Right lung (tissue), 10 donors: ENCODE data around the gene ADAMTS18. TPM values are rescaled to one million over a fixed set of nuclear protein-coding genes. Genes with fewer than 3 reads are reported as not detected.
"Not testable (repeated sequence)": the region's sequence is repeated elsewhere in the genome, so short reads cannot be mapped to it uniquely, and the experiment has no call there.

ENCODE experiments used
- DNase-seq, 2 donors: peaks; one replicate each; pipeline ENCODE4 v3.0.0-alpha.2; 2013
- long read RNA-seq, 8 donors: transcript quantifications; one replicate each; lab custom pipeline, GENCODE V29; 2026
- polyA plus RNA-seq, 5 donors: library from polyadenylated mRNA; unstranded; fragments of 120-200 nt; gene quantifications; one replicate each; pipeline versions ENCODE4 v1.2.1 to v1.2.3, GENCODE V29; 2013; ENCODE audit warnings: inconsistent platforms in 1 of 5, low replicate concordance in 1 of 5; ENCODE audit not compliant: insufficient read length in 5 of 5, insufficient read depth in 1 of 5

Gene ADAMTS18, protein sequence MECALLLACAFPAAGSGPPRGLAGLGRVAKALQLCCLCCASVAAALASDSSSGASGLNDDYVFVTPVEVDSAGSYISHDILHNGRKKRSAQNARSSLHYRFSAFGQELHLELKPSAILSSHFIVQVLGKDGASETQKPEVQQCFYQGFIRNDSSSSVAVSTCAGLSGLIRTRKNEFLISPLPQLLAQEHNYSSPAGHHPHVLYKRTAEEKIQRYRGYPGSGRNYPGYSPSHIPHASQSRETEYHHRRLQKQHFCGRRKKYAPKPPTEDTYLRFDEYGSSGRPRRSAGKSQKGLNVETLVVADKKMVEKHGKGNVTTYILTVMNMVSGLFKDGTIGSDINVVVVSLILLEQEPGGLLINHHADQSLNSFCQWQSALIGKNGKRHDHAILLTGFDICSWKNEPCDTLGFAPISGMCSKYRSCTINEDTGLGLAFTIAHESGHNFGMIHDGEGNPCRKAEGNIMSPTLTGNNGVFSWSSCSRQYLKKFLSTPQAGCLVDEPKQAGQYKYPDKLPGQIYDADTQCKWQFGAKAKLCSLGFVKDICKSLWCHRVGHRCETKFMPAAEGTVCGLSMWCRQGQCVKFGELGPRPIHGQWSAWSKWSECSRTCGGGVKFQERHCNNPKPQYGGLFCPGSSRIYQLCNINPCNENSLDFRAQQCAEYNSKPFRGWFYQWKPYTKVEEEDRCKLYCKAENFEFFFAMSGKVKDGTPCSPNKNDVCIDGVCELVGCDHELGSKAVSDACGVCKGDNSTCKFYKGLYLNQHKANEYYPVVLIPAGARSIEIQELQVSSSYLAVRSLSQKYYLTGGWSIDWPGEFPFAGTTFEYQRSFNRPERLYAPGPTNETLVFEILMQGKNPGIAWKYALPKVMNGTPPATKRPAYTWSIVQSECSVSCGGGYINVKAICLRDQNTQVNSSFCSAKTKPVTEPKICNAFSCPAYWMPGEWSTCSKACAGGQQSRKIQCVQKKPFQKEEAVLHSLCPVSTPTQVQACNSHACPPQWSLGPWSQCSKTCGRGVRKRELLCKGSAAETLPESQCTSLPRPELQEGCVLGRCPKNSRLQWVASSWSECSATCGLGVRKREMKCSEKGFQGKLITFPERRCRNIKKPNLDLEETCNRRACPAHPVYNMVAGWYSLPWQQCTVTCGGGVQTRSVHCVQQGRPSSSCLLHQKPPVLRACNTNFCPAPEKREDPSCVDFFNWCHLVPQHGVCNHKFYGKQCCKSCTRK (N-terminal part only)
- polyA plus RNA-seq: 1 to 10 TPM; 2.1 to 3.4 (median 3.0) TPM
- long read RNA-seq, donor 1, partial matches to known transcripts: 0 of 1 reads
- long read RNA-seq, donor 1, other reads (novel, unspliced or antisense): 0 of 1 reads
- long read RNA-seq, donor 2: 0 reads
- long read RNA-seq, donor 3: 0 reads
- long read RNA-seq, donor 4: 0 reads
- long read RNA-seq, donor 5: 0 reads
- long read RNA-seq, donor 6: 0 reads
- long read RNA-seq, donor 7: 0 reads
- long read RNA-seq, donor 8: 0 reads

DNA sequence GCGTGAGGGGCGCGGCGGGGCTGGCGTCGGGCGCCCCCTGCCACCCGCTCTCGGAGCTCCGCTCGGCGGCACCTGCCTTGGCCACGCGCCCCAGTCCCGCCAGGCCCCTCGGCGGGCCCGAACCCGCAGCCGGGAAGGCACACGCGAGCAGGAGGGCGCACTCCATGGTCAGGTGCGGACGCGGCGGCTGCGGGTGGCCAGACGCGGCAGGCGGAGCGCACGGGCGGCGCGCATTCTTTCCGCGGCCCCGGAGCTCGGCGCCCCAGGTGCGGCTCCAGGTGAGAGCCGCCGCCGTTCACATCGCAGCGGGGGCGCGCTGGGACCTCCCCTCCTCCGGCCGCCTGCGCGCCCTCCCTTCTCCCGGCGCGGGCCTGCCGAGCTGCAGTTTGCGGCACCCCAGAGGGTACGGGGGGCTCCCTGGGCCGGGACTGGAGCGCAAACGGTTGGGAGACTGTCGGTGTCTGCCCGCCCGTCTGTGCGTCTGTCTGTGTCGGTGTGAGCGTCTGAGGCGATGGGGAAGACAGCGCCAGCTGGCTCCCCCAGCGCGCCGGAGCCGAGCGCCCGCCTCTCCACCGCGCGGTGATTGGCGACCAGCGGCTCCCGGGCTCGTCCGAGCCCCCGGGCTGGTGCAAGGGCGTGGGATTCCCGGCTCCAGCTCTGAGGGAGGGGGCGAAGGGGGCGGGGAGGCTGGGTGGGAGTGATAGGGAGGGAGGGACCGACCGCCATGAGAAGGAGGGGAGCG is at the start of gene ADAMTS18:
ADAMTS18 (minus strand) TSS at position 505 of the 742 bp plus-strand sequence; CDS start at position 166, 339 bp downstream.
- DNase-seq: peak in 1 of 2 donors; percentile 11

- no peak for DNase-seq
These were observed 46.0 kb upstream of the ADAMTS18 start for GRCh38 chr16:77480681-77481315.

- no peak for DNase-seq
These were observed 37.4 kb upstream of the ADAMTS18 start for GRCh38 chr16:77472262-77472661.

DNA sequence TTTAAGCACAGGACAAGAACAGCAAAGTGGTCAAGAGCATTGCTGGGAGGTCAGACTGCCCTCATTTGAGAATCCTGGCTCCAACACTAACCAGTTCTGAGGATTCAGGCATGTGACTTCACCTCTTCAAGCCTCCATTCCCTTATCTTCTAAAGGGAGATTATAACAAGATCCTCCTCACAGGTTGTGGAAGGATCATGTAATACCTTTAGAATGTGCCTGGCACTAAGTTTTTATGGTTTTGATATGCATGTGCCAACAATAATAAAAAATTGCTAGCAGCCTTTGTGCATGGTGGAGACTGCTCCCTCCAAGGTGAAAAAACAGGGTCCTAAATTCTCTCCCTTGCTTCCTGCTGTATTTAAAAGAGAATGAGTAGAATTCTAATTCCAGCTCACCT is 36.0 kb upstream of the ADAMTS18 start:
- DNase-seq: no peak

DNA sequence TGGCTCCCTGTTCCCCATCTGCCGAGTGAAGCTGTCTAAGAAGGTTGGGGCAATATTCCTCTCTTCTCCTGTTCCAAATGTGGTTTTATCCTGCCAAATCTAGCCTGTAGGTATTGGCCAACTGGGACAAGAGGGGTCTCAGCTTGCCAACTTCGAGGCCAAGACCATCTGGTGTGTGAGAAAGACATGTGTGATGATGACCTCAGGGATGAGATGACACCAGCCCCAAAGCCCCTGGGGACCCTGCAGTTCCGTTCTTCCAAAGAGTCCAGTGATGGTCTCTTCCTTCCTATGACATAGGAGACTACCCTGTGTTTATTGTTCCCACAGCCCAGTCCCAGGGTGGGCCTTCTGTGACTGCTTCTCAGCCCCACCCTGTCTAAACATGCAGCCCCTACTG is 34.8 kb upstream of the ADAMTS18 start:
- DNase-seq: no peak

DNA sequence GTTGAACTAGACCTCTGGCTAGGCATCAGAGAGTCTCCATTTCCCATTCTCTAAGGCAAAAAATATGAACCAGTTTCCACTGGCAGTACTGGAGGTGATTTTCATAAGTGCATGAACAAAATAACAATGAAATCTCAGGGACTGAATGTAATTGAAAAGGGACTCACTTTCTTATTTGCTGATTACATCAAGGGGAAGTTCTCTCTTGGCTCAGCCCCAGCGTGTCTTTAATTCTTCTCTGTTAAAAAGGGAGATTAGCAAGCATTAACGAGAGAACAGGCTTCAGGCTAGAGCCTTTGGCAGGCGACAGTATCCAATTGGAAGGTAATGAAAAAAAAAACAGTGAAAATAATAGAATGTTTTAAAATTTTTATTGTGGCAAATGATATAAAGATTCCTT is 34.0 kb upstream of the ADAMTS18 start:
- no peak for DNase-seq

GRCh38 chr16:77467821-77468335 is 33.0 kb upstream of the ADAMTS18 start:
- no peak for DNase-seq

DNA sequence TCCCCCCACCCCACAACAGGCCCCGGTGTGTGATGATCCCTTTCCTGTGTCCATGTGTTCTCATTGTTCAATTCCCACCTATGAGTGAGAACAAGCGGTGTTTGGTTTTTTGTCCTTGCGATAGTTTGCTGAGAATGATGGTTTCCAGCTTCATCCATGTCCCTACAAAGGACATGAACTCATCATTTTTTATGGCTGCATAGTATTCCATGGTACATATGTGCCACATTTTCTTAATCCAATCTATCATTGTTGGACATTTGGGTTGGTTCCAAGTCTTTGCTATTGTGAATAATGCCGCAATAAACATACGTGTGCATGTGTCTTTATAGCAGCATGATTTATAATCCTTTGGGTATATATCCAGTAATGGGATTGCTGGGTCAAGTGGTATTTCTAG is 28.8 kb upstream of the ADAMTS18 start:
- not testable (repeated sequence) for DNase-seq

- DNase-seq: no peak
These were observed 28.1 kb upstream of the ADAMTS18 start for GRCh38 chr16:77462894-77463293.

DNA sequence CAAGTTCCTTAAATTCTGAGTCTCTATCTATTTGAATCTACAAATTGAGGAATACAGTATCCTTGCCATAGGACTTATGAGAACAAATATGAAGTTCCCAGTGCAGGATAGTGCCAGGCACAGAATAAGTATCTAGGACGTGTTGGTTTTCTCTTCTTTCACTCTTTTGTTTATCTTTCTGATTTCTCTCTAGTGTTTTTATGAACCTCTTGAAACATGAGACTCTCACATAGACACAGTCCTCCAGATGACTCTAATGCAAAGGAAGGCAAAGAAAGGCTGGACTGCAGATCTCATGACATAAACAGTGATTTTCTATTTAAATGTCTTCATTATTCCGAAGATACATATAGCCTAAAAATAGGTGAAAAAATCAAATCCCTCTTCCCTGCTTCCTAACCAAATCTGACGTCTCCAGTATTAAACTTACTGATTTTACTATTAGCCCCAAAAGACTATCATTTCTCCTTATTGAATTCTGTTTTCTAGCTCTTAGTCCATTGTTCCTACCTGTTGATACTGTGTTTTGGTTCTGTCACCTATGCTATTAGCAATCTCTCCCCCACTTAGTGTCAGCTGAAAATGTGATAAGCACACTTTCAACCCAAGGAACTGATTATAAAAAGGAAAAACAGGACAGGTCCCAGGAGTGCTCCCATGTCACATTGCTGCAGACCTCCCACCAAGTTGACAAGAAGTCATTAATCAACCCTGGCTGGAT is 24.9 kb upstream of the ADAMTS18 start:
- DNase-seq: no peak

GRCh38 chr16:77457046-77457445 is 22.2 kb upstream of the ADAMTS18 start:
- no peak for DNase-seq

DNA sequence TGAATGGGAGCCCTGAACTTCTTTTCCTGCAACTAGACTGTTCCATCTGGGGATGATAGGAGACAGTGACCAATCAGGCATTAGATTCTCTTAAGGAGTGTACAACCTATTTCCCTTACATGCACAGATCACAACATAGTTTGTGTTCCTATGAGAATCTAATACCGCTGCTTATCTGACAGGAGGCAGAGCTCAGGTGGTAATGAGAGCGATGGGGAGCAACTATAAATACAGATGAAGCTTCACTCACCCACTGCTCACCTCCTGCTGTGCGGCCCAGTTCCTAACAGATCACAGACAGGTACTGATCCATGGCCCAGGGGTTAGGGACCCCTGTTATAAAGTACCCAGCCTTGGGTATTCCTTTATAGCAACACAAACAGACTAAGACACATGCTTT is 17.4 kb upstream of the ADAMTS18 start:
- no peak for DNase-seq

DNA sequence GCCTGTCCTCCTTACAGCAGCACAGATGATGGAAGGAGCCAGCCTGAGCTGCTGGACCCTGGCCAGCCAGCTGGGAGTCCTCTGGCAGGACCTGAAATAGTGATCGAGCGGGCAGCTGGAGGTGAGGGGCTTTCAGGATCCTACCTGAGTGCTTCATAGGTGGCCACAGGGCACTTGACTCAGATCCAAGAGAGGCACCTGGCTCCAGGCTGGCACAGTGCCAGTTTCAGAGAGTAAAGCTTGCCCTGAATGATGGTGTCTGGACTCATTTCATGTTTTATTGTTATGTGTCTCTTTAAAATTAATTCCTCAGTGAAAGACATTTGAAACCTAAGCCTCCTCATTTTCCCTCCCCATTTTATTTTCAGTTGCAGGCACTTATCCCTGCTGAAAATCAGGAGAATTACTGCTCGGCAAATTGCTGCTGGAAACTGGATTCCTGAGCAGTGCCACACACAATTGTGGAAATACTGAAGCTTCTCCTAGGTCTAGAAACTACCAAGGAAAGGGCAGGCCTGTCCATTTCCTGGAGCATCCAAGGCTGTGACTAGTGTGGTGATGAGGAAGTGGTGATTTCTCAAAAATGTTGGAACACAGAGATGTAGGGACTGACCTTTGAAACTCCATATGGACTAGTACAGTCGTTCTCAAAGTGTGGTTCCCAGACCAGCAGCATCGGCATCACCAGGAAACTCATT is 16.1 kb upstream of the ADAMTS18 start:
- DNase-seq: peak in 1 of 2 donors; percentile 19

- DNase-seq: no peak
These were observed 14.4 kb upstream of the ADAMTS18 start for GRCh38 chr16:77449208-77449607.

GRCh38 chr16:77445324-77445723 is 10.5 kb upstream of the ADAMTS18 start:
- DNase-seq: no peak

GRCh38 chr16:77444147-77444460 is 9.3 kb upstream of the ADAMTS18 start:
- DNase-seq: no peak

DNA sequence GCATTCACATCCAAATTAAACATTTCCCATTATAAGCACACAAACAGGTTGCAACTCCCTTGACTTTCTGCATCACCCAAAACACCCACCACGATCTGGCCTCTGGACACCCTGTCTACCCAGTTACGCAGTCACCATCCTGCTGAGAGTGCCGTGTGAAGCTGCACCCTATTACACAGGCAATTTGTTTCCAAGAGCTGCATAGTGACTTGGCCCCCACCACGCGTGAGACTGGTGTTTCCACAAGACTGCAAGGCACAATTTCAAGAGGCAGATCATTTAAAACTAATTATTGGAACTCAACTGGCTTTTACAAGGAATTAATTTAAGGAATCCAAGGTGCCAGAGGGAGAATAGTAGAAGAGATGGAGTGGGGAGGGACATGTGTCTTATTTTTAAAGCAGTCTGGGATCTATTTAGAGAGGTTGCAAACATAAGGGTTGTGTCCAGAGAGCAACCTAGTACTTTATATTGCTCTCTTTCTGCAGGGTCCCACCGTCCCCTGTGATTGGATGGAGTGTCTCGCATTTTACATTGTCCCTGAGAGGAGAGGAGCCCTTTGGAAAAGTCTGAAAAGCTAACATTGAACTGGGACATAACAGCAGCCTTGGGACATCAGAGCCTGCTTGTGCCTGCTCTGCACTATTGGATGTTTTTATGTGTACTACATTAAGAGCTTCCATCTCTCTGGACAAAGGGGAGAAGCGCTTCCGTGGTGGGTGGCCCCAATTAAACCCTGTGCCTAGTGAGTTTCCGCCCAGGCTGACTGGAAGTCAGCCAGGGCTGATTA is 8.7 kb upstream of the ADAMTS18 start:
- DNase-seq: no peak

- no peak for DNase-seq
These were observed 7.2 kb upstream of the ADAMTS18 start for GRCh38 chr16:77442078-77442477.
